H1 (cell line): ENCODE results near the gene TARS3. TPM values are rescaled to one million over a fixed set of nuclear protein-coding genes. Genes with fewer than 3 reads are reported as not detected.

Source experiments
- CTCF ChIA-PET: fragments of 300-600 bp; sonication (Branson Sonifier 250); formaldehyde crosslinking; loops from one replicate; lab custom pipeline; 2021; ENCODE audit not compliant: partially characterized antibody; lab: Charles Lee
- POLR2A ChIA-PET: fragments of 300-600 bp; sonication (Branson Sonifier 250); formaldehyde crosslinking; loops from one replicate; lab custom pipeline; 2021; ENCODE audit warnings: inconsistent platforms; ENCODE audit not compliant: partially characterized antibody; lab: Charles Lee
- DNase-seq, 2 experiments: peaks; one replicate each; pipeline versions ENCODE4 v3.0.0 to v3.0.0-alpha.2; 2010 to 2022; ENCODE audit warnings: low spot score in 2 of 2, low read depth in 1 of 2, mixed read lengths in 1 of 2
- FAIRE-seq: peaks from 2 replicates; lab custom pipeline; 2011; peaks lifted over from hg19 to GRCh38; lab: Jason Lieb, UNC
- H2AFZ ChIP-seq: 2 replicates; pipeline ENCODE4 v1.8.1; 2012; ENCODE audit warnings: low read length, inconsistent platforms
- H2AK5ac ChIP-seq: 2 replicates; pipeline ENCODE4 v1.6.1; 2013; ENCODE audit warnings: low read depth, low read length
- H2BK120ac ChIP-seq: replicated peaks from 2 replicates; pipeline ENCODE3; 2013; ENCODE audit warnings: low read depth, low read length, inconsistent platforms
- H2BK12ac ChIP-seq: 2 replicates; pipeline ENCODE4 v1.6.1; 2013; ENCODE audit warnings: low read depth, low read length
- H2BK15ac ChIP-seq: 2 replicates; pipeline ENCODE4 v1.6.1; 2013; ENCODE audit warnings: low read length
- H2BK20ac ChIP-seq: 2 replicates; pipeline ENCODE4 v1.6.1; 2013; ENCODE audit warnings: low read length
- H2BK5ac ChIP-seq: 2 replicates; pipeline ENCODE4 v1.6.1; 2013; ENCODE audit warnings: low read depth, low read length
- H3K14ac ChIP-seq: 2 replicates; pipeline ENCODE4 v1.6.1; 2013; ENCODE audit warnings: inconsistent platforms; ENCODE audit not compliant: insufficient read length
- H3K18ac ChIP-seq: 2 replicates; pipeline ENCODE4 v1.6.1; 2013; ENCODE audit warnings: low read length; ENCODE audit errors: extremely low read depth
- H3K23ac ChIP-seq: 2 replicates; pipeline ENCODE4 v1.6.1; 2013; ENCODE audit warnings: inconsistent platforms; ENCODE audit not compliant: insufficient read length
- H3K23me2 ChIP-seq: 2 replicates; pipeline ENCODE4 v1.6.1; 2013; ENCODE audit warnings: low read depth, low read length
- H3K27ac ChIP-seq: 2 replicates; pipeline ENCODE4 v1.6.1; 2011; ENCODE audit warnings: low read depth, low read length, inconsistent platforms
- H3K27me3 ChIP-seq, 4 experiments: replicated peaks in 1 of 4; 1 replicate in 1 of 4; 2 replicates in 3 of 4; pipeline versions ENCODE4 v1.6.1 to v1.8.1; 2011 to 2013; ENCODE audit warnings: low read length in 3 of 4, mild to moderate bottlenecking in 3 of 4, inconsistent platforms in 2 of 4, mixed read lengths in 2 of 4, moderate library complexity in 1 of 4; ENCODE audit not compliant: control insufficient read depth in 3 of 4, insufficient read depth in 3 of 4; ENCODE audit errors: extremely low read depth in 1 of 4
- H3K36me3 ChIP-seq, 4 experiments: 2 replicates each; pipeline versions ENCODE4 v1.6.1 to v1.8.1; 2011 to 2013; ENCODE audit warnings: mild to moderate bottlenecking in 4 of 4, low read length in 3 of 4, moderate library complexity in 2 of 4, control low read depth in 1 of 4, inconsistent platforms in 1 of 4; ENCODE audit not compliant: insufficient read depth in 4 of 4, control insufficient read depth in 2 of 4
- H3K4ac ChIP-seq: replicated peaks from 2 replicates; pipeline ENCODE3; 2013; ENCODE audit warnings: low read length, low read depth, mixed read lengths, inconsistent platforms; ENCODE audit not compliant: insufficient read length
- H3K4me1 ChIP-seq, 4 experiments: replicated peaks in 1 of 4; 1 replicate in 1 of 4; 2 replicates in 3 of 4; pipeline versions ENCODE4 v1.6.1 to v1.8.1; 2011 to 2013; ENCODE audit warnings: low read length in 3 of 4, inconsistent platforms in 2 of 4, mixed read lengths in 1 of 4; ENCODE audit not compliant: insufficient read depth in 4 of 4, control insufficient read depth in 3 of 4
- H3K4me2 ChIP-seq, 2 experiments: 2 replicates each; pipeline versions ENCODE4 v1.6.1 to v1.8.1; 2011 to 2013; ENCODE audit warnings: low read depth in 2 of 2, low read length in 2 of 2, control low read depth in 1 of 2, inconsistent platforms in 1 of 2, mild to moderate bottlenecking in 1 of 2; ENCODE audit not compliant: insufficient read depth in 1 of 2
- H3K4me3 ChIP-seq, 4 experiments: fragments of 200-600, 300-600 bp in 1 of 4; sonication (generic), shearing (Covaris generic), sonication (Bioruptor Twin) in 1 of 4; 2 replicates each; pipeline versions ENCODE4 v1.5.1 to v1.8.1; 2011 to 2016; ENCODE audit warnings: low read length in 4 of 4, low read depth in 3 of 4, control low read depth in 2 of 4, inconsistent platforms in 2 of 4, mild to moderate bottlenecking in 2 of 4, mixed read lengths in 1 of 4, moderate library complexity in 1 of 4; ENCODE audit not compliant: insufficient read depth in 2 of 4; ENCODE audit errors: extremely low read depth in 1 of 4
- H3K56ac ChIP-seq: replicated peaks from 2 replicates; pipeline ENCODE3; 2013; ENCODE audit warnings: low read depth, mild to moderate bottlenecking, mixed read lengths, low read length, inconsistent platforms; ENCODE audit not compliant: insufficient read length
- H3K79me1 ChIP-seq: 2 replicates; pipeline ENCODE4 v1.6.1; 2013; ENCODE audit warnings: low read depth, low read length, control low read depth
- H3K79me2 ChIP-seq, 2 experiments: 2 replicates each; pipeline versions ENCODE4 v1.6.1 to v1.8.1; 2012 to 2013; ENCODE audit warnings: low read length in 2 of 2, mild to moderate bottlenecking in 2 of 2, inconsistent platforms in 1 of 2; ENCODE audit not compliant: insufficient read depth in 2 of 2, control insufficient read depth in 1 of 2
- H3K9ac ChIP-seq, 4 experiments: replicated peaks in 1 of 4; 1 replicate in 1 of 4; 2 replicates in 3 of 4; pipeline versions ENCODE4 v1.6.1 to v1.8.1; 2011 to 2013; ENCODE audit warnings: low read depth in 3 of 4, low read length in 3 of 4, control low read depth in 2 of 4, mild to moderate bottlenecking in 2 of 4, moderate library complexity in 2 of 4, inconsistent platforms in 1 of 4; ENCODE audit errors: extremely low read depth in 1 of 4
- H3K9me3 ChIP-seq, 2 experiments: 2 replicates each; pipeline versions ENCODE4 v1.6.1 to v1.8.1; 2012 to 2013; ENCODE audit warnings: mild to moderate bottlenecking in 2 of 2, moderate library complexity in 2 of 2, control low read depth in 1 of 2, inconsistent platforms in 1 of 2, low read depth in 1 of 2, low read length in 1 of 2, mixed read lengths in 1 of 2; ENCODE audit not compliant: insufficient read depth in 2 of 2
- H4K20me1 ChIP-seq, 2 experiments: replicated peaks in 1 of 2; 2 replicates each; pipeline versions ENCODE3 to v1.8.1; 2011 to 2013; ENCODE audit warnings: inconsistent platforms in 2 of 2, low read length in 2 of 2, mild to moderate bottlenecking in 1 of 2; ENCODE audit not compliant: insufficient read depth in 2 of 2, control insufficient read depth in 1 of 2
- H4K5ac ChIP-seq: 2 replicates; pipeline ENCODE4 v1.6.1; 2013; ENCODE audit warnings: low read length, low read depth, mixed read lengths, inconsistent platforms; ENCODE audit not compliant: insufficient read length
- H4K8ac ChIP-seq: 2 replicates; pipeline ENCODE4 v1.8.0; 2013; ENCODE audit warnings: mild to moderate bottlenecking, moderate library complexity, low read length, inconsistent platforms; ENCODE audit not compliant: insufficient read depth; ENCODE audit errors: extremely low read depth
- H4K91ac ChIP-seq: replicated peaks from 2 replicates; pipeline ENCODE3; 2013; ENCODE audit warnings: low read length, mixed read lengths, inconsistent platforms; ENCODE audit not compliant: insufficient read length
- BCL11A ChIP-seq, 2 experiments: IDR thresholded peaks; one replicate each; pipeline ENCODE4 v1.6.1; 2011; ENCODE audit warnings: low read depth in 2 of 2, low read length in 2 of 2, mild to moderate bottlenecking in 2 of 2
- KDM4A ChIP-seq: IDR thresholded peaks from one replicate; pipeline ENCODE4 v1.7.1; 2012; ENCODE audit warnings: low read depth, mild to moderate bottlenecking, moderate library complexity, low read length, inconsistent platforms; ENCODE audit not compliant: severe bottlenecking
- NANOG ChIP-seq: IDR thresholded peaks from 2 replicates; pipeline ENCODE4 v1.6.1; 2011; ENCODE audit warnings: low read length, low read depth, mild to moderate bottlenecking, inconsistent platforms; ENCODE audit not compliant: insufficient read depth, poor library complexity, severe bottlenecking
- PHF8 ChIP-seq: fragments of 200-600 bp; sonication (generic); conservative IDR thresholded peaks from 2 replicates; pipeline ENCODE4 v1.7.1; 2012; ENCODE audit warnings: low read depth, mild to moderate bottlenecking, inconsistent platforms, low read length, moderate library complexity
- RFX5 ChIP-seq: IDR thresholded peaks from 2 replicates; pipeline ENCODE4 v1.6.1; 2011; ENCODE audit warnings: low read depth, low read length, improper control_type of control experiment, borderline replicate concordance
- TAF1 ChIP-seq: IDR thresholded peaks from 2 replicates; pipeline ENCODE4 v1.6.1; 2011; ENCODE audit warnings: mild to moderate bottlenecking, low read depth, low read length
- TAF7 ChIP-seq: optimal IDR thresholded peaks from 2 replicates; pipeline ENCODE3; 2011; ENCODE audit warnings: low read depth, mild to moderate bottlenecking, inconsistent platforms, low read length, moderate library complexity, borderline replicate concordance
- WGBS, 2 experiments: shearing (Covaris generic) in 1 of 2; methylation state at CpG; one replicate each; pipeline versions ENCODE4 v1.1.6 to v1.1.7; 2013 to 2015; ENCODE audit warnings: low lambda C conversion rate in 2 of 2, mixed read lengths in 2 of 2, inconsistent platforms in 1 of 2, low coverage in 1 of 2, missing lambda C conversion rate in 1 of 2; ENCODE audit not compliant: insufficient replicate concordance in 2 of 2, insufficient coverage in 1 of 2, insufficient read length in 1 of 2; ENCODE audit errors: extremely low coverage in 1 of 2, missing lambda C conversion rate in 1 of 2; 5-methylcytosine and 5-hydroxymethylcytosine counted together
- polyA plus RNA-seq, 7 experiments: library from polyadenylated mRNA; depleted of rRNA in 3 of 7; stranded (reverse) in 5 of 7; unstranded in 2 of 7; fragments of >200 nt in 5 of 7; fragments of 200-250 nt in 2 of 7; gene quantifications; 1 replicate in 5 of 7; 2 replicates in 1 of 7; 4 replicates in 1 of 7; pipeline versions ENCODE4 v1.2.1 to v1.2.3, GENCODE V29; 2011 to 2013; ENCODE audit warnings: missing spikeins in 2 of 7, mixed read lengths in 2 of 7
- total RNA-seq: library from RNA; stranded (reverse); fragmentation: NEBNext Ultra II Directional; extraction: Animal tissue kit (Norgen Biotek cat#: 25700); gene quantifications from 2 replicates; pipeline ENCODE4 v1.2.1, GENCODE V29; 2021
- TF ChIP-seq, protein P1 (sequence below): IDR thresholded peaks from 2 replicates; pipeline ENCODE4 v1.6.1; 2012; ENCODE audit warnings: inconsistent platforms
- TF ChIP-seq, protein P2 (sequence below): IDR thresholded peaks from 2 replicates; pipeline ENCODE4 v1.6.1; 2012; ENCODE audit warnings: inconsistent platforms

The TARS3 gene
- total and polyA plus RNA-seq, 2 of the 8 experiments (the other 6 are each of a cell fraction or from before 2014, with no cell fraction given), result 2.1 to 13.9 TPM

DNA sequence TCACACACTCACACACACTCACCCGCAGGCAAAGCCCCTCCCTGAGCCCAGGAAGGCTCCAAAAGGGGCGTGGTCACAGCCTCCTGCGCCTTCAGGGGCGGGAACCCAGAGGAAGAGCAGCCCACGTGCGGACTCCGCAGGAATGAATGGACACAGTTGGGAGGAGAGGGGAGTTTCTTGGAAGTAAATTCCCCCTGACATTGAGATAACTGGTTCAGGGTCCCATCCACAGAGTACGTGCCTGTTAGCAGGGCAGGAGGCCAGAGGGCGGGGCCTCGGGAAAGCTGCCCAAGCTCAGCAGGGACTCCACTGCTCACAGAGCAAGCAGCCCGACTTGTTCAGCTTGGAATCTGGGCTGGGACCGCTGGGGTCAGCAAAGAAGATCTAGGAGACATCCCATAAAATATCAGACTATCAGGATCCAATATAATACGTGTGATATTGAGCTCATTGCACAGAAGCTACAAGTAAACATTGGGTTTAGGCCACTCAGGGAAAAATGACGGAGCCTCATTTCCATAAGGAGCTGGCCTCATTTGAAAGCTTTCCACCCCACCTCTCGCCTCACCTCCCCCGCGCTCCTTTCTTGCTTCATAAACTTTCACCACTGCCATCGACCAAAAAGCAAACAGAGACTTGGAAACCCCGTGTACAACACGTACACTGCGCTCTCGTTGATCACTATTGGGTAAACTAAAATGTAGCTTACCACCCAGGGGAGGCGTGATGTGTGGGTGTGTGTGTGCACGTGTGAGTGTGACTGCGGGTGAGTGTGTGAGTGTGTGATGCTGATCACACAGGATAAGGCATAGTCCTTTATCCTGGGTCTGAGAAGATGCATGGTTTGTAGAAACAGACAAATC lies 108.1 kb downstream of the TARS3 start:
- H3K9me3 ChIP-seq, result no peaks in the 10 kb centered on the region
- H2BK120ac ChIP-seq, result no peak overlapping the region
- no peak overlapping the region for H2BK15ac ChIP-seq
- H4K20me1 ChIP-seq, result no peaks in the 10 kb centered on the region
- no peaks in the 10 kb centered on the region for H3K23me2 ChIP-seq
- no peak overlapping the region for H2AK5ac ChIP-seq
- H3K56ac ChIP-seq, result no peak overlapping the region
- H3K23ac ChIP-seq, result no peak overlapping the region
- H2BK12ac ChIP-seq, result no peak overlapping the region; the same call in 1 of the 2 replicates
- ChIA-PET CTCF (interaction anchor here (1.1 to 6.5 kb wide), 6 partner anchors 10 to 327 kb away, joined by 3 to 70 read pairs (median 4); no protein-coding TSS in a partner anchor), POLR2A (interaction anchor here (1.3 to 1.8 kb wide), 2 partner anchors 67 to 322 kb away, joined by 3 to 4 read pairs; no protein-coding TSS in a partner anchor)
- H3K14ac ChIP-seq, result no peak overlapping the region
- peak overlapping the region; percentile 70 for H4K91ac ChIP-seq
- peak overlapping the region; percentile 27 to 54 (median 37); a peak in 6 of 8 replicates for H3K4me3 ChIP-seq
- H3K18ac ChIP-seq, result peak overlapping the region; percentile 51
- no peak overlapping the region for H3K27ac ChIP-seq
- H4K8ac ChIP-seq, result peak overlapping the region; percentile 28; the same call in 1 of the 2 replicates
- no peaks in the 10 kb centered on the region for H3K79me1 ChIP-seq
- H3K27me3 ChIP-seq, result peaks cover 0 to 2% (median 0%) of the 10 kb centered on the region in 4 experiments; a peak in 3 of 7 replicates
- no peak overlapping the region for H4K5ac ChIP-seq
- DNase-seq (peak; percentile 33 to 82), FAIRE-seq (no peak)
- no peaks in the 10 kb centered on the region for H3K36me3 ChIP-seq
- peaks cover 5 to 16% (median 11%) of the 10 kb centered on the region in 4 experiments for H3K4me1 ChIP-seq
- H3K4me2 ChIP-seq, result peak overlapping the region; percentile 67 to 96
- H3K79me2 ChIP-seq, result no peaks in the 10 kb centered on the region
- H2AFZ ChIP-seq, result peak overlapping the region; percentile 98
- H2BK20ac ChIP-seq, result no peak overlapping the region; the same call in 1 of the 2 replicates
- 0 out of 7 replicates have a peak overlapping the region, but pooled peaks of 1 of the 4 experiments have one; percentile 28 for H3K9ac ChIP-seq
- WGBS, 2 experiments, result 33% methylated on average over 25 of the region's 25 CpGs; no CpG with 5 or more reads in 1 of the 2 experiments
- peak overlapping the region; percentile 1; the same call in 1 of the 2 replicates for H2BK5ac ChIP-seq
- H3K4ac ChIP-seq, result no peak overlapping the region
- TF ChIP-seq, protein P1, sequence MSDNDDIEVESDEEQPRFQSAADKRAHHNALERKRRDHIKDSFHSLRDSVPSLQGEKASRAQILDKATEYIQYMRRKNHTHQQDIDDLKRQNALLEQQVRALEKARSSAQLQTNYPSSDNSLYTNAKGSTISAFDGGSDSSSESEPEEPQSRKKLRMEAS, result peak; percentile 94
- TF ChIP-seq, protein P2, sequence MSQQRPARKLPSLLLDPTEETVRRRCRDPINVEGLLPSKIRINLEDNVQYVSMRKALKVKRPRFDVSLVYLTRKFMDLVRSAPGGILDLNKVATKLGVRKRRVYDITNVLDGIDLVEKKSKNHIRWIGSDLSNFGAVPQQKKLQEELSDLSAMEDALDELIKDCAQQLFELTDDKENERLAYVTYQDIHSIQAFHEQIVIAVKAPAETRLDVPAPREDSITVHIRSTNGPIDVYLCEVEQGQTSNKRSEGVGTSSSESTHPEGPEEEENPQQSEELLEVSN, result peak; percentile 97
- TF ChIP-seq TAF7 (no peak), BCL11A (IDR thresholded peaks at IDR 0.05; ENCODE audit: low read depth in 2 of 2, low read length in 2 of 2) (no peak), PHF8 (no peak), RFX5 (no peak), NANOG (no peak), KDM4A (peak; percentile 58), TAF1 (peak; percentile 40; the same call in 1 of the 2 replicates)
